ENCODE results near the gene KCNJ18.
"Not testable (repeated sequence)": the region's sequence is repeated elsewhere in the genome, so short reads cannot be mapped to it uniquely, and the experiment has no call there.

Gene KCNJ18

DNA sequence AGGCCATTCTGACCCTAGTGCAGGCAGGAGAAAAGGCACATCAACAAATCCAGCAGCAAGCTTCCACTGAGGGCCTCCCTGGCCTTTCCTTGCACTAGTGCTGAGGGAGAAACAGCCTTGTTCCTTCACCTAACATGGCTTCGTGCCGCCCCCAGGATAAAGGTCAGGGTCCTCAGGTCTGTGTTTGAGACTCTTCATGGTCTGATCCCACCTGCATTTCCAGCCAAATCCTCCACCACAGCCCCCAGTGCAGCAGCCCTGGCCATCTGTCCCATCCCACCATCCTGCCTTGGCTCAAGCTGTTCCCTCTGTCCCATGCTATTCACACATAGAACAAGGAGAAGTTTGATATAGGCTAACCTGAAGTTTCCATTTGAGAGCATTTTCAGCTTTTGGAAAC is 20.9 kb upstream of the KCNJ18 start:
- not testable (repeated sequence) for DNase-seq (ENCODE audit: low read depth in 2 of 2)

DNA sequence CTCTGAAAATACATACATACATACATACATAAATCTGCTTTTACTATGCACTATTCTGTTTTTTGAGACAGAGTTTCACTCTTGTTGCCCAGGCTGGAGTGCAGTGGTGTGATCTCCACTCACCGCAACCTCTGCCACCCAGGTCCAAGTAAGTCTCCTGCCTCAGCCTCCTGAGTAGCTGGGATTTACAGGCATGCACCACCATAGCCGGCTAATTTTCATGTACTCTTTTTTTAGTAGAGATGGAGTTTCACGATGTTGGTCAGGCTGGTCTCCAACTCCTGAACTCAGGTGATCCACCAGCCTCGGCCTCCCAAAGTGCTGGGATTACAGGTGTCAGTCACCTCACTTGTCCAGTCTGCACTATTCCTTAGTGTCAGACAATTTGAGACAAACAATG is 20.5 kb upstream of the KCNJ18 start:
- DNase-seq (ENCODE audit: low read depth in 2 of 2) = not testable (repeated sequence)

DNA sequence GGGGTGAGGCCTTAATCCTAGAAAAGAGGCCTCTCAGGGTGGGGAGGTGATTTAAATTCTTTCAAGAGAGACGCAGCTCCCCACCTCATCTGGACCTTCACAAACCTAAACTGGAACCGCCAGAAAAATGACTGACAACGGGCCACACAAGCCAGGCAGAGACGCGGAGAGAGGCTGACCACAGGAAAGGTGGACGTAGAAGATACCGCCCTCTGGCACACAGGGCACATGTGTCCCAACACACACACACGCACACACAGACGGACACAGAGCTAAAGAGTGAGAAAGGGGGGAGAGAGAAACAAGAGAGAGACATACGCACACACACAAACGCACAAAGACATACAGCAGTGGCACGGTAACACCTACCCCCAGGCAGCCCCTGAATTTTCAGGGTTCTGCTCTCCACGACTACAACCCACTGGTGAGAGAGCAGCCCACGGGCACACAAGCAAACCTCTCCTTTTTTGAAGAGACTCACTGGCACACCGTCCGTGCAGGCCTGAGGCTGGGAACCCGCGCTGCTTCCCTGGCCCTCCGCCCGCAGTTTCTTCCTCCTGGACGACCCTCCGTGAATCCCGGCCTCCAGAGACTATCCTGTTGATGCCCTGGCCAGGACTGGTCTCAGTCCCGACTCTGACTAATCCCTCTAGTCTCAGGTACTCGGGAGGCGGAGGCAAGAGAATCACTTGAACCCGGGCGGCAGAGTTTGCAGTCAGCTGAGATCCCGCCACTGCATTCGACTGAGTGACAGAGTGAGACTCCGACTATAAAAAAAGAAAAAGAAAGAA is 18.7 kb upstream of the KCNJ18 start:
- not testable (repeated sequence) for DNase-seq (ENCODE audit: low read depth in 2 of 2)

DNA sequence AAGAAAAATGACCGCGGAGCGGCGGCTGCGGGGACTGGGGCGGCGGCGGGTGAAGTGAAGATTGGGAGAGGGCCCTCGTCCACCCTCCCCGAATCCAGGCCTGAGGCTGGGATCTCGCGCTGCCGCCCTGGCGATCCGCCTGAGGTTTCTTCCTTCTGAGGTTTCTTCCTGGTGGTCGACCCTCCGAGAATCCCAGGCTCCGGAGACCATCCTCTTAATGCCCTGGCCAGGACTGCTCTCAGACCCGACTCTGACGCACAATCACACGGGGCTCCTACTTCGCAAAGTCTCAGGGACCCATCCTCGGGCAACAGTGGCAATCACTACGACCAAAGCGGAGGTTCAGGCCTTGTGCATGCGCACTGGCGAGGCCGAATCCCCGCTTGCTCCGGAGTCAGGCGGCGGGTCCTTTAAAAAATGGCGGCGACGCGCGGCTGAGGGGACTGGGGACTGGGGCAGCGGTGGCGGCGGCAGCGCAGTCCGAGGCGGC is 18.0 kb upstream of the KCNJ18 start:
- DNase-seq (ENCODE audit: low read depth in 2 of 2) = no peak

DNA sequence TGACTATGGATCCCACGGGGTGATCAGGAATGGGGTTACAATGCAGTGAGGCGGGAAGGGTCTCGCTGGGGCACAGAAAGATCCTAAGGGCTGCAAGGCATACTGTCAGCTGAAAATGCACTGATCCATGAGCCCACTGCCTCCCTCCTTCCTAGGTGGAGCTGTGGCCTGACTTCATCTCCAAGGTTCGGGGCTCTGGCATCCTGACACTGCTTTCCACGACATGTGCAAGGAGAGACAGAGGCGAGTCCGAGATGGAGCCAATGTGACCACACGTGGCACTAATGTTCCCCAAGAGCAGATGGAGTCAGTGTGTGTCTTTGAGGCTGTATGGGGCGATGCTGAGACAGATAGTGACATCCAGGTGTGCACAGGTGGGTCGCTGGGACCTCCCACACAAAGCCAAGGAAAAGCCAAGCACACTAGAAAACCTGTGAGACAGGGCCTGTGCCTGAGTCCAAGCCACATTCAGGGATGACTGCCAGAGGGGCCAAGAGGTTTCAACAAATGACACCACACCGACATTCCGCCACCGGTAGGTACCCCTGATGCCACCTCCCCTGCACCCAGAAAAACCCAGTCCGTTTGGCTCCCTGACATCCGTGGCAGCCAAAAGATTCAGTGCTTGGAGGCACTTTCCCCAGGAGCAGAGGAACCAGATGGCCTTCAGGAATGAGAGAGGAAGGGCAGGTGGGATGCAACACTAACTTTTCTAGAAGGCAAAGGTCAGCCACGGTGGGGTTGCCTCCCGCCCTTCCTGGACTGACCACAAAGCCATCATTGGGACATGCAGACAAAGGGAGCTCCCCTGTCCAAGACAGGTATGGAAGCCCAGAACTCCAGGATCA is 17.2 kb upstream of the KCNJ18 start:
- DNase-seq (ENCODE audit: low read depth in 2 of 2) = not testable (repeated sequence)

DNA sequence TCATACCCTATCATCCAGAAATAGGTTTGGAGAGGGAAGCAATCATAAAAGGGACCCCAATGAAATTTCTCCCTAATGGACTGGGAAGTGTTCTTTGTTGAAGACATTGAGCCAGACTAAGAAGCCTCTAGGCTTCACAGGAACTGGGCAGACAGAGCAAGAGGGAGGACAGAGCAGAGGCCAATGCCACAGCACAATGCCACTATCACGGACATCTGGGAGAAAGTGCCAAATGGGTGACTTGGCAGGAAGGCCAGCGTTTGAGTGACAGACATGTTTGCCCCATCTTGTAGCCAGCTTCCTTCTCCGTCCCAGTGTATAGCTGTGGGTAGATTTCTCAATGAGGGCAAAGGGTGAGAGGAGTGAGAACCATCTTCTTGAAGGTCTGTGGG is 16.6 kb upstream of the KCNJ18 start:
- DNase-seq (ENCODE audit: low read depth in 2 of 2) = not testable (repeated sequence)

DNA sequence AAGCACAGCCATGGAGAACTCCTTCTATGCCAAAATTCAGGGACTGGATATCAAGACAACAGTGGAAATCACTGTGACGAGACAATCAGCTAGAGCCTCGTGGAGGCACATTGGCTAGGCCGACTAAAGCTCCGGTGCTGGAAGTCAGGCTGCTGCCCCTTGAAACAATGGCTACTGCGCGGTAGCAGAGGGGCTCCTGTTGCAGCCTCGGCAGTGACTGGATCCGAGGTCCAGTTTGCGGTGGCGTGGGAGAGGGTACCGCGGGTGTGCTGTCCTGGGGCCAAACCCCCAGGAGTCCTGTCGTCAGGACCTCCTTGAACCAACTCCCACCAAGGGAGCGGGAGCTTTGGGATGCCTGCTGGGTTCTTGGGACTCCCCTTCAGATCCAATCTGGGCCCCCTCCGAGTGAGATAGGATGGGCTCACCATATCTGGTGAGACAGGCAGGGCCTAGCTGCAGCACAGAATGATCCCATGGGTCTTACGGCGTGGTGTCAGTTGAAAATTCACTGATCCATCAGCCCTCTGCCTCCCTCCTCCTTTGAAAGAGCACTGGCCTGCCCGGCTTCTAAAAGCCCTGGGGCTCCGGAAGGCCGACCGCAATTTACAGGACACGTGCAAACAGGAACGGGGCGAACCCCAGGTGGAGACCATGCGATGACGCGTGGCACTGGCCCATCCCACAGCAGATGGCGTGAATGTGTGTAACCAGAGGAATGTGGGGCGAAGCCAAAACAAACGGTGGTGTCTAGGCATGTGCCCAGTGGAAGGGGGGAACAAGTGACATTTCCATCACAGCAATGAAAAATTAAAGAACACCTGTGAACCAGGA is 15.8 kb upstream of the KCNJ18 start:
- no peak for DNase-seq (ENCODE audit: low read depth in 2 of 2)

DNA sequence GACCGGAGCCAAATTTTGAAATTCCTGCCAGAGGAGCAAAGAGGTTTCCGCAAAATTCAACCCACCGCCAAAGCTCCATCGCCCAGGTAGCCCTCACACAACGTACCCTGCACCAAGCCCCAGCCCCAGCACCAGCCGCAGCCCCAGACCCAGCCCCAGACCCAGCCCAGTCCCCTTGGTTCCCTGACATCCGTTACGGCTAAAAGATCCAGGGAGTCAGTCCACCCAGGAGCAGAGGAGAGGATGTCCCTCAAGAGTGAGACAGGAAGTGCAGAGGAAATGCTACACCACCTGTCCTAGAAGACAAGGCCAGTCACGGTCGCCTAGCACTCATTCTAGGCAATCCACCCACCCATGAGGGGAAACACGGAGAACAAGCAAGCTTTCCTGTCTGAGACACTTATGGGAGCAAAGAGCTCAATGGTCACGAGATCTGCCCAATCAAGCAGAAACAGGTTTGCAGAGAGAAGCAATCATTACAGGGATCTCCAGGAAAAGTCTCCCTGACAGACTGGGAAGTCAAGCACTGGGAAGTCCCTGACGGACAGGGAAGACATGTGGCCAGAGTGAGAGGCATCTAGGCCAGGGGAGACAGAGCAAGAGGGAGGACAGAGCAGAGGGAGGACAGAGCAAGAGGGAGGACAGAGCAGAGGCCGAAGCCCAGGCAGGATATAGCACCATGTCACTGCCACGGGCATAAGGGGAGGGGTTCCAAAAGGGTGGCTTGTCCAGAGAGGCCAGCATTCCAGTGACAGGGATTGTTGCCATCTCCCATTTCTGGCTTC is 15.0 kb upstream of the KCNJ18 start:
- DNase-seq (ENCODE audit: low read depth in 2 of 2) = no peak

DNA sequence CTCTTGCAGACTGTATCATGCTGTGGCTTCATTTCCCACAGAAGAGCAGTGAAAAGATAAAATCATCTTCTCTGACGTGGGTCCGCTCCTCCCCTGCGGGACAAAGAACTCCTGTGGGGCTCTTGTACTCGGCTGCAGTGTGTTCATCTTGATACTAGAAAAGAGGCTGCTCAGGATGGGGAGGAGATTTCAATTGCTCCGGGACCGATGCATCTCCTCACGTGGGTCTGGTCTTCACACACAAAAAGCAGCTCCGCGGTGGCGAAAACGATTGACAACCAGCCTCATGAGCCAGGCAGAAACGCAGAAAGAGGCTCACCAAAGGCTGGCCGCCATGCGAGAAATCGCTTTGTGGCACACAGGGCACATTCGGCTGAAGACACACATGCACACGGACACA is 14.4 kb upstream of the KCNJ18 start:
- no peak for DNase-seq (ENCODE audit: low read depth in 2 of 2)

DNA sequence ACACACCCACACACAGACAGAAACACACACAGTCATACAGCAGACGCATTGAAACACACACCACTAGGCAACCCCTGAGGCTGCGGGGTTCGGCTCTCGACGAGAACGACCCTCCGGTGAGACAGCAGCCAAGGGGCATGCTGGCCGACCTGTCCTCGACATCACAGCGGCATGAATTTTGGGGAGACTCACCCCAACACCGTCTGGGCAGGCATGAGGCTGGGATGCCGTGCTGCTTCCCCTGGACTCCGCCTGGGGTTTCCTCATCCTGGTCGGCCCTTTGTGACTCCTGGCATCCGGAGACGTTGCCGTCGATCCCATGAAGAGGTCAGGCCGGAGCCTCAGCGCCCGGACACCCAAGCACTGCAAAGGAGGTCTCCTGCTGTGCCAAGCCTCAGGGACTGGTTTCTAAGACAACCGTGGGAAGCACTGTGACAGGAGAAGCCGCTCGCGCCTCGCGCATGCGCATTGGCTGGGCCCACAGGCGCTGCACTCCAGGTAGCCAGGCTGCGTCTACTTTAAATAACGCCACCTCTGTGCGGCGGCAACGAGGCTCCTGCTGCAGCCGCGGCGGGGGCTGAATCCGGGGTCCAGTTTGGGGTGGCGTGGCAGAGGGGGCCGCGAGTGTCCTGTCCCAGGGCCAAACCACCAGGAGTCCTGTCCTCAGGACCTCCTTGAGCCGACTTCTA is 13.8 kb upstream of the KCNJ18 start:
- no peak for DNase-seq (ENCODE audit: low read depth in 2 of 2)

DNA sequence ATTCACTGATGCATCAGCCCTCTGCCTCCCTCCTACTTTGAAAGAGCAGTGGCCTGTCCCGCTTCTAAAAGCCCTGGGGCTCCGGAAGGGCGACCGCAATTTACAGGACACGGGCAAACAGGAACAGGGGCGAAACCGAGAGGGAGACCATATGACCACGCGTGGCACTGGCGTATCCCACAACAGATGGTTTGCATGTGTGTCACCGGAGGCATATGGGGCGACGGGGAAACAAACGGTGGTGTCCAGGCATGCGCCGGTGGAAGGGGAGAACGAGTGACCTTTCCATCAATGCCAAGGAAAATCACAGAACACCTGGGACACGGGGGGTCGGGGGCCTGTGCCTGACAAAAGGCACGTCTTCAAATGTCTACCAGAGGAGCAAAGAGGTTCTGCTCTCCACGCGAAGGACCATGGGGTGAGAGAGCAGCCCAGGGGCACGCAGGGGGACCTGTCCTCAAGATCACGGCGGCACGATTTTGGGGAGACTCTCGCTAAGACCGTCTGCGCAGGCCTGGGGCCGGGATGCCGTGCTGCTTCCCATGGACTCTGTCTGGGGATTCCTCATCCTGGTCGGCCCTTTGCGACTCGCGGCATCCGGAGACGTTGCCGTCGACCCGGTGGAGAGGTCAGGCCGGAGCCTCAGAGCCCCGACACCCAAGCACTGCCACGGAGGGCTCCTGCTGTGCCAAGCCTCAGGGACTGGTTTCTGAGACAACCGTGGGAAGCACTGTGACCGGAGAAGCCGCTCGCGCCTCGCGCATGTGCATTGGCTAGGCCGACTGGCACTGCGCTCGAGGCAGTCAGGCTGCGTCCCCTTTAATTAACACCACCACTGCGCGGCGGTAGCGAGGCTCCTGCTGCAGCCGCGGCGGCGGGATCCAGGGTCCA is 12.8 kb upstream of the KCNJ18 start:
- no peak for DNase-seq (ENCODE audit: low read depth in 2 of 2)

DNA sequence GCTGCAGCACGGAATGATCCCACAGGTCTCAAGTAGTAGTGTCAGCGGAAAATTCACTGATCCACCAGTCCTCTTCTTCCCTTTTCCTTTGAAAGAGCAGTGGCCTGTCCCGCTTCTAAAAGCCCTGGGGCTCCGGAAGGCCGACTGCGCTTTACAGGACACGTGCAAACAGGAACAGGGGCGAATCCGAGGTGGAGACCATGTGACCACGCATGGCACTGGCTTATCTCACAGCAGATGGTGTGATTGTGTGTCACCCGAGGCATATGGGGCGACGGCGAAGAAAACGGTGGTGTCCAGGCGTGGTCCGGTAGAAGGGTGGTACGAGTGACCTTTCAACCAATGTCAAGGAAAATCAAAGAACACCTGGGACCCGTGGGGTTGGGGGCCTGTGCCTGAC is 12.0 kb upstream of the KCNJ18 start:
- no peak for DNase-seq (ENCODE audit: low read depth in 2 of 2)

DNA sequence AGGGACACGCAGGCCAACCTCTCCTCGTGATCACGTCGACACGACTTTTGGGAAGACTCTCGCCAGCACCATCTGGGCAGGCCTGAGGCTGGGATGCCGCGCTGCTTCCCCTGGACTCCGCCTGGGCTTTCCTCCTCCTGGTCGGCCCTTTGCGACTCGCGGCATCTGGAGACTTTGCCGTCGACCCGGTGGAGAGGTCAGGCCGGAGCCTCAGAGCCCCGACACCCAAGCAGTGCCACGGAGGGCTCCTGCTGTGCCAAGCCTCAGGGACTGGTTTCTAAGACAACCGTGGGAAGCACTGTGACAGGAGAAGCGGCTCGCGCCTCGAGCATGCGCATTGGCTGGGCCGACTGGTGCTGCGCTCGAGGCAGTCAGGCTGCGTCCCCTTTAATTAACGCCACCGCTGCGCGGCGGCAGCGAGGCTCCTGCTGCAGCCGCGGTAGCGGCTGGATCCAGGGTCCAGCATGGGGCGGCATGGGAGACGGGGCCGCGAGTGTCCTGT is 11.4 kb upstream of the KCNJ18 start:
- DNase-seq (ENCODE audit: low read depth in 2 of 2) = not testable (repeated sequence)

DNA sequence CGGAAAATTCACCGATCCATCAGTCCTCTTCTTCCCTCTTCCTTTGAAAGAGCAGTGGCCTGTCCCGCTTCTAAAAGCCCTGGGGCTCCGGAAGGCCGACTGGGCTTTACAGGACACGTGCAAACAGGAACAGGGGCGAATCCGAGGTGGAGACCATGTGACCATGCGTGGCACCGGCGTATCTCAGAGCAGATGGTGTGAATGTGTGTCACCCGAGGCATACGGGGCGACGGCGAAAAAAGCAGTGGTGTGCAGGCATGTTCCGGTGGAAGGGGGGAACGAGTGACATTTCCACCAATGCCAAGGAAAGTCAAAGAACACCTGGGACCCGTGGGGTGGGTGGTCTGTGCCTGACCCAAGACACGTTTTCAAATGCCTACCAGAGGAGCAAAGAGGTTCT is 10.7 kb upstream of the KCNJ18 start:
- DNase-seq (ENCODE audit: low read depth in 2 of 2) = not testable (repeated sequence)

DNA sequence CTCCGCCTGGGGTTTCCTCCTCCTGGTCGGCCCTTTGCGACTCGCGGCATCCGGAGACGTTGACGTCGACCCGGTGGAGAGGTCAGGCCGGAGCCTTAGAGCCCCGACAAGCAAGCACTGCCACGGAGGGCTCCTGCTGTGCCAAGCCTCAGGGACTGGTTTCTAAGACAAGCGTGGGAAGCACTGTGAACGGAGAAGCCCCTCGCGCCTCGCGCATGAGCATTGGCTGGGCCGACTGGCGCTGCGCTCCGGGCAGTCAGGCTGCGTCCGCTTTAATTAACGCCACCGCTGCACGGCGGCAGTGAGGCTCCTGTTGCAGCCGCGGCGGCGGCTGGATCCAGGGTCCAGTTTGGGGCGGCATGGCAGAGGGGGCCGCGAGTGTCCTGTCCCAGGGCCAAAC is 10.2 kb upstream of the KCNJ18 start:
- not testable (repeated sequence) for DNase-seq (ENCODE audit: low read depth in 2 of 2)

DNA sequence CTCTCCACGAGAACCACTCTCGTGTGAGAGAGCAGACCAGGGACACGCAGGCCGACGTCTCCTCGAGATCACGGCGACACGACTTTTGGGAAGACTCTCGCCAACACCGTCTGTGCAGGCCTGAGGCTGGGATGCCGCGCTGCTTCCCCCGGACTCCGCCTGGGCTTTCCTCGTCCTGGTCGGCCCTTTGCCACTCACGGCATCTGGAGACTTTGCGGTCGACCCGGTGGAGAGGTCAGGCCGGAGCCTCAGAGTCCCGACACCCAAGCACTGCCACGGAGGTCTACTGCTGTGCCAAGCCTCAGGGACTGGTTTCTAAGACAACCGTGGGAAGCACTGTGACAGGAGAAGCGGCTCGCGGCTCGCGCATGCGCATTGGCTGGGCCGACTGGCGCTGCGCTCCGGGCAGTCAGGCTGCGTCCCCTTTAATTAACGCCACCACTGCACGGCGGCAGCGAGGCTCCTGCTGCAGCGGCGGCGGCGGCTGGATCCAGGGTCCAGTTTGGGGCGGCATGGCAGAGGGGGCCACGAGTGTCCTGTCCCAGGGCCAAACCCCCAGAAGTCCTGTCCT is 9.1 kb upstream of the KCNJ18 start:
- not testable (repeated sequence) for DNase-seq (ENCODE audit: low read depth in 2 of 2)

DNA sequence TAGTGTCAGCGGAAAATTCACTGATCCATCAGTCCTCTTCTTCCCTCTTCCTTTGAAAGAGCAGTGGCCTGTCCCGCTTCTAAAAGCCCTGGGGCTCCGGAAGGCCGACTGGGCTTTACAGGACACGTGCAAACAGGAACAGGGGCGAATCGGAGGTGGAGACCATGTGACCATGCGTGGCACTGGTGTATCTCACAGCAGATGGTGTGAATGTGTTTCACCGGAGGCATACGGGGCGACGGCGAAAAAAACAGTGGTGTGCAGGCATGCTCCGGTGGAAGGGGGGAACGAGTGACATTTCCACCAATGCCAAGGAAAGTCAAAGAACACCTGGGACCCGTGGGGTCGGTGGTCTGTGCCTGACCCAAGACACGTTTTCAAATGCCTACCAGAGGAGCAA is 8.4 kb upstream of the KCNJ18 start:
- DNase-seq (ENCODE audit: low read depth in 2 of 2) = not testable (repeated sequence)

DNA sequence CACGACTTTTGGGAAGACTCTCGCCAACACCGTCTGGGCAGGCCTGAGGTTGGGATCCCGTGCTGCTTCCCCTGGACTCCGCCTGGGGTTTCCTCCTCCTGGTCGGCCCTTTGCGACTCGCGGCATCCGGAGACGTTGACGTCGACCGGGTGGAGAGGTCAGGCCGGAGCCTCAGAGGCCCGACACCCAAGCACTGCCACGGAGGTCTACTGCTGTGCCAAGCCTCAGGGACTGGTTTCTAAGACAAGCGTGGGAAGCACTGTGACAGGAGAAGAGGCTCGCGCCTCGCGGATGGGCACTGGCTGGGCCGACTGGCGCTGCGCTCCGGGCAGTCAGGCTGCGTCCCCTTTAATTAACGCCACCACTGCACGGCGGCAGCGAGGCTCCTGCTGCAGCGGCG is 7.9 kb upstream of the KCNJ18 start:
- DNase-seq (ENCODE audit: low read depth in 2 of 2) = not testable (repeated sequence)
